ENCODE measurements around the gene SH3TC1. TPM values are rescaled to one million over a fixed set of nuclear protein-coding genes. Genes with fewer than 3 reads are reported as not detected.

SH3TC1 gene
- total RNA-seq, 1 donor from 2014 or later: 0.70 TPM

DNA sequence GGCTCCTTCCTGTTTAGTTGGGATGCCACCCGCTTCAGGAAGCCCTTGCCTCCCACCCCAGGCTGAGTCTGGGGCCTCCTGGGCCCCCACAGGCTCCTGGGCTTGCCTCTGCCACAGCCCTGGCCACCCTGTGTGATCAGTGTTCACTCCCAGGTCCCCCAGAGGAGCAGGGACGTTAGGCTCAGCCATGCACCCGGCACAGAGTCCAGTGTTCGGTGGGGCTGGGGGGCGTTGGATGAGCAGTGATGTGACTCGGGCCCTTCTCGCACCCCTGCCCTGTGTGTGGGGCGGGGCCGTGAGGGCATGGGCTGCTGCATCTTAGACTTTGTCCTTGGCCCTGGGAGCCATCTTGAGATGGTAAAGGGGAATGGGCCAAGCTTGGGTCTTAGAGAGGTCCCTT is 40.6 kb downstream of the SH3TC1 start:
- H3K36me3 Mint-ChIP-seq (ENCODE audit: unreplicated experiment): peaks cover under 1% of the 10 kb centered on the region
- H3K27ac Mint-ChIP-seq (ENCODE audit: unreplicated experiment): no peak overlapping the region
- DNase-seq (ENCODE audit: extremely low spot score, unreplicated experiment): no peak
- H3K4me3 Mint-ChIP-seq (ENCODE audit: unreplicated experiment): no peak overlapping the region
- TF ChIP-seq, protein P1, sequence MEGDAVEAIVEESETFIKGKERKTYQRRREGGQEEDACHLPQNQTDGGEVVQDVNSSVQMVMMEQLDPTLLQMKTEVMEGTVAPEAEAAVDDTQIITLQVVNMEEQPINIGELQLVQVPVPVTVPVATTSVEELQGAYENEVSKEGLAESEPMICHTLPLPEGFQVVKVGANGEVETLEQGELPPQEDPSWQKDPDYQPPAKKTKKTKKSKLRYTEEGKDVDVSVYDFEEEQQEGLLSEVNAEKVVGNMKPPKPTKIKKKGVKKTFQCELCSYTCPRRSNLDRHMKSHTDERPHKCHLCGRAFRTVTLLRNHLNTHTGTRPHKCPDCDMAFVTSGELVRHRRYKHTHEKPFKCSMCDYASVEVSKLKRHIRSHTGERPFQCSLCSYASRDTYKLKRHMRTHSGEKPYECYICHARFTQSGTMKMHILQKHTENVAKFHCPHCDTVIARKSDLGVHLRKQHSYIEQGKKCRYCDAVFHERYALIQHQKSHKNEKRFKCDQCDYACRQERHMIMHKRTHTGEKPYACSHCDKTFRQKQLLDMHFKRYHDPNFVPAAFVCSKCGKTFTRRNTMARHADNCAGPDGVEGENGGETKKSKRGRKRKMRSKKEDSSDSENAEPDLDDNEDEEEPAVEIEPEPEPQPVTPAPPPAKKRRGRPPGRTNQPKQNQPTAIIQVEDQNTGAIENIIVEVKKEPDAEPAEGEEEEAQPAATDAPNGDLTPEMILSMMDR (IDR thresholded peaks at IDR 0.05): no peak
- H3K9me3 Mint-ChIP-seq (ENCODE audit: unreplicated experiment): no peaks in the 10 kb centered on the region
- peaks cover 16% of the 10 kb centered on the region for H3K4me1 Mint-ChIP-seq (ENCODE audit: unreplicated experiment)
- no peaks in the 10 kb centered on the region for H3K27me3 Mint-ChIP-seq (ENCODE audit: unreplicated experiment)

DNA sequence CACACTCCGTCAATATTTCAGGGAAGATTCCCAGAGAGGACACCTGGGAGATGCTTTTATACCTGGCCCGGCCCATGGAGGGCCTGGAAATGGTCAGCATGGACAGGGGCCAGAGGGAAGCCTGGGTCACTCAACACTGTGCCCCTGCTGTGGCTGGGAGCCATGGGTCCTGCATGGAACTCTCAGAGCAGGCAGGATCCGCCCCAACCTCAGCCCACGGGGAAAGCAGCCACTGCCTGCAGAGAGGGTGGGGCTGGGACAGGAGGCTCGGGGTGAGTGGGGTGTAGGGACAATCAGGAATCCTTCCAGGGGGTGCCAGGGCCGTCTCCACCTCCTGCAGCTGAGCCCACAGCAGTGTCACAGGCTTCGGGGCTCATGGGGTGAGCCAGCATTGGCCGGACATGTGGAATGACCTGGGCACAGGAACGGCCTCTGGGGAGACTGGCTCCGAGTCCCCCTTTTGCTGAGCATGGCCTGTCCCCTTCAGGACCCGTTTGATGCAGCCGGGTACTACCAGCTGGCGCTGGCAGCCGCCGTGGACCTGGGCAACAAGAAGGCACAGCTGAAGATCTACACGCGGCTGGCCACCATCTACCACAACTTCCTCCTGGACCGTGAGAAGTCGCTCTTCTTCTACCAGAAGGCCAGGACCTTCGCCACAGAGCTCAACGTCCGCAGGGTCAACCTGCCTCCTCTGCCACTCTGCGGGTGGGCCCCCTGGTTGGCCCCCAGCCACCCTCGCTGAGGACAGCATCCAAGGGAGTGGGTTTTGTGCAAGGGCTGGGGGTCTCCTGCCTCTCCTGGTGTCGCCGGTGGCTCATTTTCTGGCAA is 41.3 kb downstream of the SH3TC1 start:
- Mint-ChIP-seq H3K36me3 (ENCODE audit: unreplicated experiment) (no peaks in the 10 kb centered on the region), H3K9me3 (ENCODE audit: unreplicated experiment) (no peaks in the 10 kb centered on the region), H3K27ac (ENCODE audit: unreplicated experiment) (no peak overlapping the region), H3K4me1 (ENCODE audit: unreplicated experiment) (peaks cover 16% of the 10 kb centered on the region), H3K27me3 (ENCODE audit: unreplicated experiment) (no peaks in the 10 kb centered on the region), H3K4me3 (ENCODE audit: unreplicated experiment) (no peak overlapping the region)
- TF ChIP-seq, protein P1 (IDR thresholded peaks at IDR 0.05): no peak
- DNase-seq (ENCODE audit: extremely low spot score, unreplicated experiment): no peak

DNA sequence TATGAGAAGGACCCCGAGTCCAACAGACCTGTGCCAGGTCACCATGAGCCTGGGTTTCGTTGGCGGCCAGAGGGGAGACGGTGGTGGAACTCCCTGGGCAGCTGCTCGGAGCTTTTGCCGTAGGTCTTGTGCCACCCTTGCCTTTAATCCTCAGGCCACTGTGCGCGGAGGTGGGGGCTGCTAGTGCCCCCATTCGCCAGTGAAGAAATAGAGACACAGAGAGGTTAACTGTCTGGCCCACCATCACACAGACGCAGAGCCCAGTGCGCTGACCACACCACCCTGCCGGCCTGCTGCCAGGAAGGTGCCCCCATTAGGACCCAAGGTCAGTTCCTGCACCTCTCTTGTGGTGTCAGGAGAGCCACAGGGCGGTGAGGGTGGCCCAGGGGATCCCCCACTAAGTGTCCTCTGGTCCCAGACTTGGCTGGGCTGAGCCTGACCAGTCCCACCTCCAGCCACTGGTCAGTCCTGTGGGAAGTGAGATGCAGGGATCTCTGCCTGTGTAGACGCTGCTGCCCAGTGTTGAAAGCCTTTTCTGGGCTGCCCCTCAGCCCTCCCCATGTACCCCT is 42.2 kb downstream of the SH3TC1 start:
- TF ChIP-seq, protein P1 (IDR thresholded peaks at IDR 0.05): no peak
- Mint-ChIP-seq H3K4me3 (ENCODE audit: unreplicated experiment) (no peak overlapping the region), H3K36me3 (ENCODE audit: unreplicated experiment) (no peaks in the 10 kb centered on the region), H3K27me3 (ENCODE audit: unreplicated experiment) (no peaks in the 10 kb centered on the region), H3K27ac (ENCODE audit: unreplicated experiment) (no peak overlapping the region), H3K9me3 (ENCODE audit: unreplicated experiment) (no peaks in the 10 kb centered on the region), H3K4me1 (ENCODE audit: unreplicated experiment) (peaks cover 16% of the 10 kb centered on the region)
- no peak for DNase-seq (ENCODE audit: extremely low spot score, unreplicated experiment)

DNA sequence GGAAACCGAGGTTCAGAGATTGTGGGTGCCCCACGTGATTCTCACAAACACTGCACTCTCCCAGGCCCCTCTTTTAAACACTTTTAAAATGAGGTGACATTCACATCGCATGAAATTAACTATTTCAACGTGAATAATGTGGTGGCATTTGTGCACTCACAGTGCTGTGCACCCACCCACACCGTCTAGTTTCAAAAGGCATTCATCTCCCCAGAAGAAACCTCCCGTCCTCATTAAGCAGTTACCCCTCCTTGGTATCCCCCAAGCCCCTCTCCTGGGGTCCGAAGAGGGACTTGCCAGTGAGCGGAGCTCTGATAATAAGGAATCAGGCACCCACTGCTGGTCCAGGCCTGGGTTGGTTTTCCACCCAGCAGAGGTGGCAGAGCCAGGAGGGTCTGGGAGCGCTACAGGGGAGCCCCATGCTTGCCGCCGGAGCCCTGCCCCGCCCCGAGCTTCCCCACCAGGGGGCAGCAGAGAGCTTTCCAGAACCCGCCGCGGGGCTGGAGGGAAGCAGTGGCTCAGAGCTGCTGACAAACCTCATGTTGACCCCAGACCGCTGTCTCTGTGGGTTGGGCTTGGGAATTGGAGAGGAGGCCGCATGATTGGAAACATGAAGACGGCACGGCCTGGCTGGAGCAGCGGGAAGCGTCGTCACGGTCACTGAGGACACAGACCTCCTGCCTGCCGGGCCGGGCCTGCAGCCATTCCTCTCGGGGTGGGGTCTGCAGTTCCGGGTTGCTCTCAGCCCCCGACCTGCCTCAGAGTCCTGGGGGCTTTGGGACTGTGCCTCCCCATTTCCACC is 43.0 kb downstream of the SH3TC1 start:
- TF ChIP-seq, protein P1 (IDR thresholded peaks at IDR 0.05): peak; percentile 100
- no peak overlapping the region for H3K4me3 Mint-ChIP-seq (ENCODE audit: unreplicated experiment)
- no peaks in the 10 kb centered on the region for H3K27me3 Mint-ChIP-seq (ENCODE audit: unreplicated experiment)
- H3K27ac Mint-ChIP-seq (ENCODE audit: unreplicated experiment): no peak overlapping the region
- H3K9me3 Mint-ChIP-seq (ENCODE audit: unreplicated experiment): no peaks in the 10 kb centered on the region
- H3K4me1 Mint-ChIP-seq (ENCODE audit: unreplicated experiment): peaks cover 13% of the 10 kb centered on the region
- DNase-seq (ENCODE audit: extremely low spot score, unreplicated experiment): peak; percentile 97
- H3K36me3 Mint-ChIP-seq (ENCODE audit: unreplicated experiment): no peaks in the 10 kb centered on the region
